IMR-90 (cell line): ENCODE measurements around the gene CHN2. TPM values are rescaled to one million over a fixed set of nuclear protein-coding genes. Genes with fewer than 3 reads are reported as not detected.

Experiments used
- ATAC-seq: fragments of 200-7000 bp; cut with Tn5 transposase; 2 replicates; pipeline ENCODE4 v1.9.1; 2020; ENCODE audit warnings: low read depth, mild to moderate bottlenecking, moderate library complexity
- BruUV-seq: library from RNA; stranded (reverse); fragments of 400-500 nt; replicated peaks from 2 replicates; lab custom pipeline; 2021; lab: Mats Ljungman, UMichigan
- CTCF ChIA-PET: fragments of 300-600 bp; formaldehyde crosslinking; extraction: SDS; loops from one replicate; lab custom pipeline; 2021; ENCODE audit warnings: antibody characterized with exemption; lab: Yijun Ruan, JAX
- POLR2A ChIA-PET: fragments of 300-600 bp; sonication (Branson Sonifier 250); formaldehyde crosslinking; loops from one replicate; lab custom pipeline; 2022; ENCODE audit warnings: antibody characterized with exemption; ENCODE audit not compliant: unreplicated experiment; lab: Charles Lee
- DNase-seq: peaks from one replicate; pipeline ENCODE4 v3.0.0; 2013
- H2AFZ ChIP-seq: replicated peaks from 2 replicates; pipeline ENCODE3; 2013; ENCODE audit warnings: low read length, mild to moderate bottlenecking; ENCODE audit not compliant: poor library complexity
- H2AK5ac ChIP-seq: 2 replicates; pipeline ENCODE4 v1.6.1; 2013; ENCODE audit warnings: low read depth, low read length, inconsistent platforms
- H2AK9ac ChIP-seq: replicated peaks from 2 replicates; pipeline ENCODE3; 2013; ENCODE audit warnings: mild to moderate bottlenecking, low read depth, low read length, moderate library complexity; ENCODE audit not compliant: poor library complexity
- H2BK120ac ChIP-seq: 2 replicates; pipeline ENCODE4 v1.6.1; 2013; ENCODE audit warnings: low read depth, low read length, inconsistent platforms
- H2BK15ac ChIP-seq: 3 replicates; pipeline ENCODE4 v1.6.1; 2013; ENCODE audit warnings: low read depth, low read length, inconsistent platforms
- H2BK20ac ChIP-seq: 2 replicates; pipeline ENCODE4 v1.6.1; 2013; ENCODE audit warnings: low read depth, mild to moderate bottlenecking, inconsistent platforms, low read length, moderate library complexity
- H2BK5ac ChIP-seq: 2 replicates; pipeline ENCODE4 v1.6.1; 2013; ENCODE audit warnings: mild to moderate bottlenecking, low read depth, low read length, inconsistent platforms; ENCODE audit not compliant: poor library complexity, severe bottlenecking
- H3K14ac ChIP-seq: replicated peaks from 2 replicates; pipeline ENCODE4 v1.6.1; 2013; ENCODE audit warnings: low read depth, low read length, inconsistent platforms
- H3K18ac ChIP-seq: 2 replicates; pipeline ENCODE4 v1.6.1; 2013; ENCODE audit warnings: low read depth, low read length, control low read depth
- H3K23ac ChIP-seq: 2 replicates; pipeline ENCODE4 v1.6.1; 2013; ENCODE audit warnings: low read depth, low read length, inconsistent platforms
- H3K27ac ChIP-seq: 2 replicates; pipeline ENCODE4 v1.5.1; 2013; ENCODE audit warnings: mild to moderate bottlenecking, control low read depth, low read length; ENCODE audit not compliant: insufficient read depth
- H3K27me3 ChIP-seq: 2 replicates; pipeline ENCODE4 v1.6.1; 2013; ENCODE audit warnings: low read length; ENCODE audit not compliant: control insufficient read depth, insufficient read depth
- H3K36me3 ChIP-seq: 2 replicates; pipeline ENCODE4 v1.6.1; 2013; ENCODE audit warnings: low read length, mixed read lengths; ENCODE audit not compliant: control insufficient read depth, insufficient read depth
- H3K4ac ChIP-seq: 2 replicates; pipeline ENCODE4 v1.6.1; 2013; ENCODE audit warnings: low read depth, low read length, inconsistent platforms
- H3K4me1 ChIP-seq: 2 replicates; pipeline ENCODE4 v1.6.1; 2013; ENCODE audit warnings: low read length, mixed read lengths; ENCODE audit not compliant: control insufficient read depth, insufficient read depth
- H3K4me2 ChIP-seq: 2 replicates; pipeline ENCODE4 v1.6.1; 2013; ENCODE audit warnings: low read depth, mild to moderate bottlenecking, control low read depth, low read length, moderate library complexity
- H3K4me3 ChIP-seq: 2 replicates; pipeline ENCODE4 v1.5.1; 2013; ENCODE audit warnings: low read depth, mild to moderate bottlenecking, control low read depth, low read length, moderate library complexity; ENCODE audit not compliant: insufficient read depth
- H3K56ac ChIP-seq: 2 replicates; pipeline ENCODE4 v1.6.1; 2013; ENCODE audit warnings: low read length, inconsistent platforms; ENCODE audit not compliant: insufficient read depth; ENCODE audit errors: extremely low read depth
- H3K79me1 ChIP-seq, 2 experiments: 2 replicates each; pipeline ENCODE4 v1.6.1; 2013; ENCODE audit warnings: low read length in 2 of 2, inconsistent platforms in 1 of 2, low read depth in 1 of 2
- H3K9ac ChIP-seq: 2 replicates; pipeline ENCODE4 v1.6.1; 2013; ENCODE audit warnings: low read depth, low read length, control low read depth
- H3K9me1 ChIP-seq: 2 replicates; pipeline ENCODE4 v1.6.1; 2013; ENCODE audit warnings: low read length, inconsistent platforms; ENCODE audit not compliant: insufficient read depth
- H3K9me3 ChIP-seq: 2 replicates; pipeline ENCODE4 v1.6.1; 2013; ENCODE audit warnings: low read length; ENCODE audit not compliant: control insufficient read depth, insufficient read depth
- H4K20me1 ChIP-seq: 2 replicates; pipeline ENCODE4 v1.6.1; 2013; ENCODE audit warnings: low read length, inconsistent platforms; ENCODE audit not compliant: insufficient read depth
- H4K5ac ChIP-seq: 2 replicates; pipeline ENCODE4 v1.6.1; 2013; ENCODE audit warnings: mild to moderate bottlenecking, low read depth, low read length, control low read depth
- H4K8ac ChIP-seq, 2 experiments: 2 replicates each; pipeline ENCODE4 v1.6.1; 2013; ENCODE audit warnings: low read depth in 2 of 2, low read length in 2 of 2, control low read depth in 1 of 2, inconsistent platforms in 1 of 2
- H4K91ac ChIP-seq: 2 replicates; pipeline ENCODE4 v1.6.1; 2013; ENCODE audit warnings: low read depth, low read length, inconsistent platforms; ENCODE audit not compliant: insufficient read depth
- BHLHE40 ChIP-seq: fragments of 150-350 bp; IDR thresholded peaks from 2 replicates; pipeline ENCODE4 v1.6.1; 2016; ENCODE audit warnings: mild to moderate bottlenecking, low read depth, low read length
- CEBPB ChIP-seq: IDR thresholded peaks from 2 replicates; pipeline ENCODE4 v1.6.1; 2012; ENCODE audit warnings: low read depth, low read length, improper control_type of control experiment
- CHD1 ChIP-seq: IDR thresholded peaks from 2 replicates; pipeline ENCODE4 v1.6.1; 2012; ENCODE audit warnings: low read depth, low read length, improper control_type of control experiment
- FOS ChIP-seq: fragments of 150-350 bp; IDR thresholded peaks from 2 replicates; pipeline ENCODE4 v1.6.1; 2016; ENCODE audit warnings: low read depth, low read length
- MAFK ChIP-seq: IDR thresholded peaks from 2 replicates; pipeline ENCODE4 v1.6.1; 2012; ENCODE audit warnings: low read depth, low read length, improper control_type of control experiment
- MAZ ChIP-seq: IDR thresholded peaks from 2 replicates; pipeline ENCODE4 v1.6.1; 2012; ENCODE audit warnings: low read depth, mild to moderate bottlenecking, low read length, improper control_type of control experiment, moderate library complexity, borderline replicate concordance
- MXI1 ChIP-seq: IDR thresholded peaks from 2 replicates; pipeline ENCODE4 v1.6.1; 2012; ENCODE audit warnings: low read depth, mild to moderate bottlenecking, low read length, moderate library complexity, borderline replicate concordance
- NFE2L2 ChIP-seq: fragments of 150-350 bp; IDR thresholded peaks from 2 replicates; pipeline ENCODE4 v1.6.1; 2016; ENCODE audit warnings: low read depth, mild to moderate bottlenecking, low read length
- POLR2A ChIP-seq: IDR thresholded peaks from 2 replicates; pipeline ENCODE4 v1.6.1; 2012; ENCODE audit warnings: mild to moderate bottlenecking, low read depth, low read length
- RAD21 ChIP-seq: IDR thresholded peaks from 2 replicates; pipeline ENCODE4 v1.6.1; 2012; ENCODE audit warnings: low read length, improper control_type of control experiment
- RCOR1 ChIP-seq: IDR thresholded peaks from 2 replicates; pipeline ENCODE4 v1.6.1; 2012; ENCODE audit warnings: mild to moderate bottlenecking, low read length, improper control_type of control experiment; ENCODE audit not compliant: insufficient replicate concordance
- RFX5 ChIP-seq: IDR thresholded peaks from 2 replicates; pipeline ENCODE4 v1.8.0; 2012; ENCODE audit warnings: low read depth, mild to moderate bottlenecking, low read length, moderate library complexity
- SMC3 ChIP-seq: fragments of 150-350 bp; IDR thresholded peaks from 2 replicates; pipeline ENCODE4 v1.6.1; 2016; ENCODE audit warnings: low read depth, mild to moderate bottlenecking, antibody characterized with exemption, low read length, moderate library complexity
- USF2 ChIP-seq: fragments of 150-350 bp; IDR thresholded peaks from 2 replicates; pipeline ENCODE4 v1.6.1; 2017; ENCODE audit warnings: mild to moderate bottlenecking, antibody characterized with exemption, low read length, low read depth
- WGBS, 2 experiments: methylation state at CpG; one replicate each; pipeline versions ENCODE4 v1.1.5 to v1.1.7; 2013; ENCODE audit warnings: missing lambda C conversion rate in 2 of 2; ENCODE audit not compliant: insufficient read length in 1 of 2; ENCODE audit errors: extremely low coverage in 2 of 2; 5-methylcytosine and 5-hydroxymethylcytosine counted together
- dilution Hi-C: fragments of 300-500 bp; cut with HindIII; formaldehyde crosslinking; loops from one replicate; pipeline ENCODE4 v1.14.3; 2018; ENCODE audit warnings: low sequenced_read_pairs; ENCODE audit not compliant: unreplicated experiment
- in situ Hi-C: fragments of 300-500 bp; cut with MboI; formaldehyde crosslinking; loops from 3 replicates; pipeline ENCODE4 v1.14.3; 2019; ENCODE audit warnings: low sequenced_read_pairs, inconsistent platforms, mixed read lengths
- intact Hi-C: fragments of 100-400 bp; cut with micrococcal nuclease; formaldehyde crosslinking; loops from 2 replicates; pipeline ENCODE4 v1.10.0; 2022
- polyA plus RNA-seq, 3 experiments: library from polyadenylated mRNA; depleted of rRNA; stranded (reverse); fragments of >200 nt; gene quantifications; 2 replicates each; pipeline ENCODE4 v1.2.3, GENCODE V29; 2012; ENCODE audit warnings: low replicate concordance in 1 of 3
- total RNA-seq: library from RNA; depleted of rRNA; stranded (reverse); fragments of >200 nt; gene quantifications from 2 replicates; pipeline ENCODE4 v1.2.3, GENCODE V29; 2012
- TF ChIP-seq, protein P1 (sequence below): conservative IDR thresholded peaks from 2 replicates; pipeline ENCODE4 v1.5.1; 2012; ENCODE audit warnings: mild to moderate bottlenecking, low read depth, low read length, improper control_type of control experiment
- TF ChIP-seq, protein P2 (sequence below): fragments of 150-350 bp; IDR thresholded peaks from 2 replicates; pipeline ENCODE4 v1.6.1; 2016; ENCODE audit warnings: low read depth, mild to moderate bottlenecking, low read length, moderate library complexity, borderline replicate concordance

CHN2 gene
- total and polyA plus RNA-seq, 2 of the 4 experiments (the other 2 are of a cell fraction) = not detected

DNA sequence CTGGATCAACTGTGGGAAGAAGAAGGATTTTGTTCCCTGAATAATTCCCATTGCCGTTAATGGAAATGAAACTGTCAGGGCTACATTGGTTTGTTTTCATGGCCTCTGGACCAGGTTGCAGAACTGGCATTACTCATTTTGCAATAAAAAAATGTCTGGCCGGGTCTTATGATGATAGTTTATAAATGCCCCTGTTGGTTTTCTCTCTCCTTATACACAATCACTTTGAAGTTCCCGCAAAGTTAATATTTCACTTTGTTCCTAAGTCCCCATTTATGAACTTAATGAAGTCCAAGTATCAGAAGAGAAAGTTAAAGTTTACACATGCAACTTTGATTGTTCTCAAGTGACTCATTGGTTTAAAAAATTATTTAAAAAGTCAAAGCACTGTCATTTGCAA is 218.3 kb downstream of the CHN2 start:
- Histone ChIP-seq H4K91ac (no peak overlapping the region), H3K36me3 (no peaks in the 10 kb centered on the region), H2AK5ac (no peak overlapping the region), H3K18ac (no peak overlapping the region), H2BK15ac (no peak overlapping the region), H3K79me1 (no peaks in the 10 kb centered on the region), H2BK5ac (no peak overlapping the region), H4K20me1 (no peaks in the 10 kb centered on the region), H3K27me3 (no peaks in the 10 kb centered on the region), H3K4me2 (no peak overlapping the region), H2AK9ac (no peak overlapping the region), H2BK20ac (no peak overlapping the region), H3K9me3 (no peaks in the 10 kb centered on the region), H2BK120ac (no peak overlapping the region), H3K9me1 (no peaks in the 10 kb centered on the region), H3K4ac (no peak overlapping the region), H3K23ac (no peak overlapping the region), H3K14ac (no peak overlapping the region), H4K8ac (no peak overlapping the region), H3K4me1 (no peaks in the 10 kb centered on the region), H2AFZ (no peak overlapping the region), H3K4me3 (no peak overlapping the region), H3K9ac (no peak overlapping the region), H3K27ac (no peak overlapping the region), H4K5ac (no peak overlapping the region), H3K56ac (no peak overlapping the region)
- intact Hi-C loops (no loop called here), dilution Hi-C loops (no loop called here), in situ Hi-C loops (no loop called here)
- ChIA-PET POLR2A (no interaction called here), CTCF (no interaction called here)
- ATAC-seq = no peak
- WGBS, 2 experiments = no CpG with 5 or more reads among the region's 3 CpGs
- TF ChIP-seq FOS (no peak), RAD21 (no peak), MXI1 (no peak), CEBPB (no peak), BHLHE40 (no peak), NFE2L2 (no peak), USF2 (no peak), SMC3 (no peak), POLR2A (no peak), MAZ (no peak), CHD1 (no peak), RFX5 (no peak), MAFK (no peak), RCOR1 (no peak)
- TF ChIP-seq, protein P1, sequence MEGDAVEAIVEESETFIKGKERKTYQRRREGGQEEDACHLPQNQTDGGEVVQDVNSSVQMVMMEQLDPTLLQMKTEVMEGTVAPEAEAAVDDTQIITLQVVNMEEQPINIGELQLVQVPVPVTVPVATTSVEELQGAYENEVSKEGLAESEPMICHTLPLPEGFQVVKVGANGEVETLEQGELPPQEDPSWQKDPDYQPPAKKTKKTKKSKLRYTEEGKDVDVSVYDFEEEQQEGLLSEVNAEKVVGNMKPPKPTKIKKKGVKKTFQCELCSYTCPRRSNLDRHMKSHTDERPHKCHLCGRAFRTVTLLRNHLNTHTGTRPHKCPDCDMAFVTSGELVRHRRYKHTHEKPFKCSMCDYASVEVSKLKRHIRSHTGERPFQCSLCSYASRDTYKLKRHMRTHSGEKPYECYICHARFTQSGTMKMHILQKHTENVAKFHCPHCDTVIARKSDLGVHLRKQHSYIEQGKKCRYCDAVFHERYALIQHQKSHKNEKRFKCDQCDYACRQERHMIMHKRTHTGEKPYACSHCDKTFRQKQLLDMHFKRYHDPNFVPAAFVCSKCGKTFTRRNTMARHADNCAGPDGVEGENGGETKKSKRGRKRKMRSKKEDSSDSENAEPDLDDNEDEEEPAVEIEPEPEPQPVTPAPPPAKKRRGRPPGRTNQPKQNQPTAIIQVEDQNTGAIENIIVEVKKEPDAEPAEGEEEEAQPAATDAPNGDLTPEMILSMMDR = no peak
- TF ChIP-seq, protein P2, sequence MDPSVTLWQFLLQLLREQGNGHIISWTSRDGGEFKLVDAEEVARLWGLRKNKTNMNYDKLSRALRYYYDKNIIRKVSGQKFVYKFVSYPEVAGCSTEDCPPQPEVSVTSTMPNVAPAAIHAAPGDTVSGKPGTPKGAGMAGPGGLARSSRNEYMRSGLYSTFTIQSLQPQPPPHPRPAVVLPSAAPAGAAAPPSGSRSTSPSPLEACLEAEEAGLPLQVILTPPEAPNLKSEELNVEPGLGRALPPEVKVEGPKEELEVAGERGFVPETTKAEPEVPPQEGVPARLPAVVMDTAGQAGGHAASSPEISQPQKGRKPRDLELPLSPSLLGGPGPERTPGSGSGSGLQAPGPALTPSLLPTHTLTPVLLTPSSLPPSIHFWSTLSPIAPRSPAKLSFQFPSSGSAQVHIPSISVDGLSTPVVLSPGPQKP = no peak
- BruUV-seq = no TSS peak
- no peak for DNase-seq
